ENCODE results near the gene SH2D4B.
"Not testable (repeated sequence)": the region's sequence is repeated elsewhere in the genome, so short reads cannot be mapped to it uniquely, and the experiment has no call there.

Gene SH2D4B

DNA sequence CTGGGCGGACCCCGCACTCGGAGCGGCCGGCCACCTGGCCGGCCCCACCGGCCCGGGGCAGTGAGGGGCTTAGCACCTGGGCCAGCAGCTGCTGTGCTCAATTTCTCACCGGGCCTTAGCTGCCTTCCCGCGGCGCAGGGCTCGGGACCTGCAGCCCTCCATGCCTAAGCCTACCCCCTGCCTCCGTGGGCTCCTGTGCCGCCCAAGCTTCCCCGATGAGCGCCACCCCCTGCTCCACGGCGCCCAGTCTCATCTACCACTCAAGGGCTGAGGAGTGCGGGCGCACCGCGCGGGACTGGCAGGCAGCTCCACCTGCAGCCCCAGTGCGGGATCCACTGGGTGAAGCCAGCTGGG is 5.6 kb downstream of the SH2D4B start:
- not testable (repeated sequence) for DNase-seq (ENCODE audit: low read depth in 2 of 2)

GRCh38 chr10:80544316-80544953 is 6.7 kb downstream of the SH2D4B start:
- DNase-seq (ENCODE audit: low read depth in 2 of 2), result no peak

- DNase-seq (ENCODE audit: low read depth in 2 of 2), result no peak
Measured at GRCh38 chr10:80545258-80545881, 7.7 kb downstream of the SH2D4B start.

DNA sequence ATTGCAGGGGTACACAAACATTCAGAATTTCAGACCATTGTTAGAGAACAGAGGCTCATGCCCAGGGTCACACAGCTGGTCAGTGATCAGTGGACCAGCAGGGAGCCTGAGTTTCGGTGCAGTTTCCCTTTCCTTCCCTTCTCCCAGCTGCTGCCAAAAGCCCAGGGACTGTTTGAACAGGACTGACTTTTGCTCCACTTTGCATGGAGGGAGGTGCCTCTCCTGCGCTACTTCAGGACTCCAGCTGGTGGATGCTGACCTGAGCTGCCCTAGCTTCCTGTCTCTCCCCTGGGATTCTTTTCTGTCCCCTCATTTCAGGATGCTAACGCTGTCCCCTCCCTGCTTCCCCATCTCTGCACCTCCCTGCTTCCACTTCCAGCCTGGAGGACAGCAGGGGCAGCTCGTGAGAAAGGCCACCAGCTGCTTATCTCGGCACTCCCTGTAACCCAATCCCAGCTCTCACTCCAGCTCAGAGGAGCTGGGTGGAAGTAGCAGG is 14.5 kb downstream of the SH2D4B start:
- no peak for DNase-seq (ENCODE audit: low read depth in 2 of 2)

- no peak for DNase-seq (ENCODE audit: low read depth in 2 of 2)
Measured at GRCh38 chr10:80553436-80553835, 15.7 kb downstream of the SH2D4B start.

DNA sequence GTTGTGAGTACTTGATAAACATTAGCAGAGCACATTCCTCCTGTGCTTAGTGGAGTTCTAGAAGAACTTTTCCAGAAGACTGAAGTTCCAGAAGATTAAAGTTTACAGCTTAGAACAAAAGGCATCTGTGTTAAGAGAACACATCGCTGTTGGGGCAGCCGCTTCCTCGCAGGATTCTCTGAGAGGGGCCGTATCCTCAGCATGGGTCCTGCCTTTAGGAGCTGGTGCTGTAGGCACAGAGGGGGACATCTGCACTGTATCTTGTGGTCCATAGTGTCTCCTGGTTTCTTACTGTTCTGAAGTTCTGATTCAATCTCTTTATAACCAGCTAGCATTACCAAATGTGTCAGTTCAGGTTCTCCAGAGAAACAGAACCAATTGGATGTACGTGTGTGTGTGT is 16.3 kb downstream of the SH2D4B start:
- DNase-seq (ENCODE audit: low read depth in 2 of 2), result no peak

GRCh38 chr10:80555415-80555814 is 17.7 kb downstream of the SH2D4B start:
- no peak for DNase-seq (ENCODE audit: low read depth in 2 of 2)

- no peak for DNase-seq (ENCODE audit: low read depth in 2 of 2)
Measured at GRCh38 chr10:80561950-80562349, 24.2 kb downstream of the SH2D4B start.

GRCh38 chr10:80567292-80567691 is 29.6 kb downstream of the SH2D4B start:
- no peak for DNase-seq (ENCODE audit: low read depth in 2 of 2)

DNA sequence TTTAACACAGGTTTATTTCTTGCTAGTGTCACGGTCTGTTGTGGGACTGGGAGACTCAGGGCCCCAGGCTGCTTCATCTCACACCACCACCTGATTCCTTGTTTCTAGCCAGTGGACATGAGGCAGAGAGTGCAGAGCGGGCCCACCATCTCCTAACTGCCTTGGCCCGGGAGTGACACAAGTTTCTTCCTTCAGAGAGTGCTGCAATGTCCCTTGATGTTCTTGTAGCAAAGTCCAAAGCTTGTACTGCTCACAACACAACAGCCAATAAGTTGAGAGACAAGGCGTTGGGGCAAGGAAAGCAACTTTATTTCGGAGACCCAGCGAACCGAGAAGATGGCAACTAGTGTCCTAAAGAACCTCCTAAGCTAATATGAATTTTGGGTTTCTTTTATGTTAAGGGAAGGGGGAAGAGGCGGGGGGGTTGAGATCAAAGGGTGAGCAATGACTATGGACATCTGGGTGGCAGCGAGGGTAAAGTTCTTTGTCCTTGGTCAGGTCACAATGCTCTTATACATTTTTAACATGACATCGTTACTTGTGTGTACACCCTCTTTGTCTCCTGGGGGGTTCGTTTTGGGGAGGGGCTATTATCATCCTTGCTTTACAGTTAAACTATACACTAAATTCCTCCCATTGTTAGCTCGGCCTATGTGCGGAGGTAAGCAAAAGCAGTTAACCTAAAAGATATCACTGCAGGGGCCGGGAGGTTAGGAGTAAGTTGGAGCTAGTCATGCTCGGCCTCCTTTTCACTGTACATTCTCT is 31.6 kb downstream of the SH2D4B start:
- no peak for DNase-seq (ENCODE audit: low read depth in 2 of 2)

DNA sequence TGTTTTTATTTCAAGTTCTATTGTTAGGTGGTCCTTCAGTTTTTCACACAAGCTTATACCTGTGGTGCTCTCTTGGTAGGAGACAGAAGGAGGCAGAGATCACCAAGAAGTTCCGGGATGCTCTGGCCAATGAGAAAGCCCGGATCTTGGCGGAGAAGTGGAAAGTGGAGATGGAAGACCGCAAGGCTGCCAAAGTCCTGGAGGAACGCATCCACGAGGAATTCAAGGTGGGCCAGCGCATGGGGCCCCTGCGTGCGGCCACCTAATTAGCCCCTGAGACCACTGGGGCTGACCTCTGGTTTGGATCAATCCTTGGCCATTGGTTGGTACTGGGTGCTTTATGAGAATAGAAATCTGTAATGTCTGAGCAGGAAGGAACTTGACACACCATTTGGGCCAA is 33.6 kb downstream of the SH2D4B start:
- no peak for DNase-seq (ENCODE audit: low read depth in 2 of 2)

DNA sequence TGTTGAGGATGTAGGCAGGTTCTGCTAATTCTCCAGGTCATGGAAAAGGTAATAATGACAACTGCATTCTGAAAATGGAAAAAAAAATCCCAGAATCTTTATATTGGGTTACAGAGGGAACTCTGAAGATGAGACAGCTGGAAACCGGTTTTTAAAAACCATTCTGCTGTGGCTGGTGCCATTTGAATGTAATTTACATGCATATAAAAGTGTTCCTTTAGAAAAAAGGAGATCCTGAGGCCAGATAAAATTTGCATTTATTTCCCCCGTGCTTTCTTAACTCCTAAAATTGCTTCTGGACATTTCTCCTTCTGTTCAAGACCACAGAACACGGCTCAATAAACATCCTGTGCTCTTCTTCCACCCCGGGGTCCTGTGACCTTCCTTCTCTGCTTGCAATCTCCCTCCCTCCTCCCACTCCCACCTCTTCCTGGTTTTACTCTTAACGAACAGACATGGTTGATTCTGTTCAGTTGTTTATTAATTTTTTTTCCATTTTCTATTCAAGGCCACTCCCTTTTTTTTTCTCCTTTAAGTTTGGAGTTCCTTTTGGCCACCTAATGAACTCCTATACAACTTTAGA is 41.6 kb downstream of the SH2D4B start:
- no peak for DNase-seq (ENCODE audit: low read depth in 2 of 2)

DNA sequence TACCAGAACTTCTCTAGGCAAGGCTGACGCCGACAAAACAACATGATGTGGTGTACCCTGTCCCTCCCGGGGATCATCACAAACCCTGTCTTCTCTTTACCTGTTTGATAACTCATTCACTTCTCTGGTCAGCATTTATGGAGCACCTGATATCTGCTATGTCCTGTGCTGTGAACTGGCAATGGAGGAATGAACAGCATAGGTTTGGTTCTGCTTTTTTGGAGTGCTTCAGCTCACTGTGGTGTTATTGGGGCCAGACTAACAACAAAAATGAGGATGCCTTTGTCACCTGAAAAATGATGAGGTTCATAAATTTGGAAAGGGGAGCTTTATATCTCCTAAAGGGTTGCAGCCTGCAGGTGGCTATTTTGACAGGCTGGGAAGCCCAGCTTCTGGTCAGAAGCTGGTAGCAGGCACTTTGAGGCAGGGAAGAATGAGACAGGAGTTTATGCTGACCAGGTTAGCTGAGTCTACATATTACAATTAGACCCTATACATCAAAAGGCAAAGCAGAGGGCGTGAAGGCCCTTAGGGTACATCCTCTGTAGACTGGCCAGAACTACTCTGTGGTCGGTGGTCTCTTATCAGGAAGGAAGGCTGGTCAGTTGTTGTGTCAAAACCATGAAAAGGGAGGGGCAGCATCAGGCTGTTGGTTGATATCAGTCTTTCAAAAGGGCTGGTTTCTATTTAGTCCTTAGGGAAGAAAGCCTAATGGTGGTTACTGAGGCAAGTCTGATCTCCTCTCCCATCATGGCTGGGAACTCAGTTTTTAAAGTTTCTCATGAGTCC is 42.3 kb downstream of the SH2D4B start:
- no peak for DNase-seq (ENCODE audit: low read depth in 2 of 2)

GRCh38 chr10:80580638-80581468 is 43.2 kb downstream of the SH2D4B start:
- no peak for DNase-seq (ENCODE audit: low read depth in 2 of 2)

DNA sequence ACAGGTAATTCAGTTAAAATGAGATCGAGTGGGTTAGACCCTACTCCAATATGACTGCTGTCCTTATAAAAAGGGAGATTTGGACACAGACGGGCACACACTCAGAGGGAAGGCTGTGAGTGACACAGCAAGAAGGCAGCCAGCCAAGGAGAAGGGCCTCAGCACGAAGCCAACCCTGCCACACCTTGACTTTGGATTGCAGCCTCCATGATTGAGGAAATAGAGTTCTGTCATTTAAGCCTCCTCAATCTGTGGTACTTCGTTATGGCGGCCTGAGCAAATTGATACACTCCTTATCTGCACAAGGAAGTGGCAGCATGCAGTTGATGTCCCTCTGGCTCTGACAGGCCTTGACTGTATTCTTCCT is 43.8 kb downstream of the SH2D4B start:
- no peak for DNase-seq (ENCODE audit: low read depth in 2 of 2)

DNA sequence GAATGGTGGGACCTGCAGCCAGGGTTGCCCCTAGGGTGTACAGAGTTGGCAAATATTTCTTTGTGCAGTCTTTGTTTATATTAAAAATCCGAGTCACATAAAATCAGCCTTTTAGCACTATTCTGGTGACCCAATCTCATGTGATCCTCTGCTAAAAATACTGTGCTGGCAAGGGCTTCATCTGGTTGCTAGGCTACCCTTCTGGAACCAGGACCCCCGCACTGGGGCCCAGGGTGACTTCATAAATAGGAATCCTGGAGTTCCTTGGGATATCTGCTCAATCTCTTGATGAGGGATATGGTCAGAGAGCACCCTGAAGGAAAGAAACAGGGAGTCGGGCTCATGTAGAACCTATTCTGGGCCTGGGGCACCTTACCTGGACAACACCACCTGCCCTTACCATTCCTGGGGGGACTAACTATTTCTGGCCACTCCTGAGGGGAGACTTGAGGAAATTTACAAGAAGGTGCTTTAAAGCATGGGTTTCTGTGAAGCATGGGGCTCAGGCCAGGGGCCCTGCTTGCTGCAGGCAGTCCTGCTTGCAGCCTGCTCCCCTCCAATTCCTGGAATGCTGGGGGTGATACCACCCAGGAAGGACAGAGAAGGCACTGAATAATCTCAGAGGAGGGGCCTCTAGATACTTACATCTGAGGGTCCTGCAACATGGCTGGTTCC is 44.7 kb downstream of the SH2D4B start:
- DNase-seq (ENCODE audit: low read depth in 2 of 2), result no peak

DNA sequence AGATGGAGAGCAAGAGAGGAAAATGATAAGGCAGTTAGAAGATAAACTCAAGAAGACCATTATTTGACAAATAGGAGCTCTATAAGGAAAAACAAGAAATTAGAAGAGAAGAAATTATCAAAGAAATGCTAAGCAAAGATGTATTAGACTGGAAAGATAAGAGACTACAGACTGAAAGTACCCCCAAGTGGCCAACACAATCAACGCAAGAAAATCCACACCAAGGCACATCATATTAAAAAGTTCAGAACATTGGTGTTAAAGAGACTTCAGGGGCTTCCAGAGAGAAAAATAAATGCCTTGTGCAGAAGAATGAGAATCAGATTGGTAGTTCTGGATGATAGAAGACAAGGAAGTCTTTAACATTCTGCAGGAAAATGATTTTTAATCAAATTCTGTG is 46.0 kb downstream of the SH2D4B start:
- DNase-seq (ENCODE audit: low read depth in 2 of 2), result no peak

DNA sequence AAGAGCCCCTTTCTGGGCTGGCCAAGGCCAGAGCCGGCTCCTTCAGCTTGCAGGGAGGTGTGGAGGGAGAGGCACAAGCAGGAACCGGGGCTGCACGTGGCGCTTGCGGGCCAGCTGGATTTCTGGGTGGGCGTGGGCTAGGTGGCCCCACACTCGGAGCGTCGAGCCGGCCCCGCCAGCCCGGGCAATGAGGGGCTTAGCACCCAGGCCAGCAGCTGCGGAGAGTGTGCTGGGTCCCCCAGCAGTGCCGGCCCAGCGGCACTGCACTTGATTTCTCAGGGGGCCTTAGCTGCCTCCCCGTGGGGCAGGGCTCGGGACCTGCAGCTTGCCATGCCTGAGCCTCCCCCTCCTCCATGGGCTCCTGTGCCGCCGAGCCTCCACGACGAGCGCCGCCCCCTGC is 48.1 kb downstream of the SH2D4B start:
- no peak for DNase-seq (ENCODE audit: low read depth in 2 of 2)

DNA sequence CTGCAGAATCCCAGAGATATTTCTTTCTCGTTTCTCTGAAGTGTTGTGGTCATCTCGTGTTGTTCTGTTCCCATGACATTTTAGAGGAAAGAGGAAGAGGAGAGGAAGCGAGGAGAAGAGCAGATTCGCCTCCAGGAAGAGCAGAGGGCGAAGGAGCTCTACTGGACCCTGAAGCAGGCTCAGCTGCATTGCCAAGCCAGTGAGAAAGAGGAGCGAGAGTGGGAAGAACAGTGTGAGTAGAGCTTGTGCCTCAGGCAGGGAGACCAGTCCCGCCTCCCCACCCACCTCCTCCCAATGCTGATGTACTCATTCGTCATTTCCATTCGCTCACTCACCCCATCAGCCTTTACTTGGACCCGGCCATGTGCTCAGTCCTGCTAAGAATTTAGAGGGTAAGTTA is 50.8 kb downstream of the SH2D4B start:
- no peak for DNase-seq (ENCODE audit: low read depth in 2 of 2)

- no peak for DNase-seq (ENCODE audit: low read depth in 2 of 2)
Measured at GRCh38 chr10:80589726-80590373, 52.1 kb downstream of the SH2D4B start.
